HG03457 (cell line): ENCODE measurements around the gene BCAR1.
"Not testable (repeated sequence)": the region's sequence is repeated elsewhere in the genome, so short reads cannot be mapped to it uniquely, and the experiment has no call there.

Experiments
- ATAC-seq: cut with Tn5 transposase; IDR thresholded peaks from one replicate; pipeline ENCODE4 v1.9.1; 2021; ENCODE audit warnings: moderate number of reproducible peaks; ENCODE audit not compliant: unreplicated experiment

The BCAR1 gene, protein sequence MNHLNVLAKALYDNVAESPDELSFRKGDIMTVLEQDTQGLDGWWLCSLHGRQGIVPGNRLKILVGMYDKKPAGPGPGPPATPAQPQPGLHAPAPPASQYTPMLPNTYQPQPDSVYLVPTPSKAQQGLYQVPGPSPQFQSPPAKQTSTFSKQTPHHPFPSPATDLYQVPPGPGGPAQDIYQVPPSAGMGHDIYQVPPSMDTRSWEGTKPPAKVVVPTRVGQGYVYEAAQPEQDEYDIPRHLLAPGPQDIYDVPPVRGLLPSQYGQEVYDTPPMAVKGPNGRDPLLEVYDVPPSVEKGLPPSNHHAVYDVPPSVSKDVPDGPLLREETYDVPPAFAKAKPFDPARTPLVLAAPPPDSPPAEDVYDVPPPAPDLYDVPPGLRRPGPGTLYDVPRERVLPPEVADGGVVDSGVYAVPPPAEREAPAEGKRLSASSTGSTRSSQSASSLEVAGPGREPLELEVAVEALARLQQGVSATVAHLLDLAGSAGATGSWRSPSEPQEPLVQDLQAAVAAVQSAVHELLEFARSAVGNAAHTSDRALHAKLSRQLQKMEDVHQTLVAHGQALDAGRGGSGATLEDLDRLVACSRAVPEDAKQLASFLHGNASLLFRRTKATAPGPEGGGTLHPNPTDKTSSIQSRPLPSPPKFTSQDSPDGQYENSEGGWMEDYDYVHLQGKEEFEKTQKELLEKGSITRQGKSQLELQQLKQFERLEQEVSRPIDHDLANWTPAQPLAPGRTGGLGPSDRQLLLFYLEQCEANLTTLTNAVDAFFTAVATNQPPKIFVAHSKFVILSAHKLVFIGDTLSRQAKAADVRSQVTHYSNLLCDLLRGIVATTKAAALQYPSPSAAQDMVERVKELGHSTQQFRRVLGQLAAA

GRCh38 chr16:75251280-75252048, at the start of gene BCAR1:
BCAR1 (minus strand) TSS chr16:75251624; CDS start chr16:75251482, 142 bp downstream.
- ATAC-seq = peak; percentile 68

- ATAC-seq = no peak
These were observed 46.8 kb upstream of the BCAR1 start for GRCh38 chr16:75298267-75298666.

GRCh38 chr16:75296606-75297005, 45.2 kb upstream of the BCAR1 start:
- no peak for ATAC-seq

DNA sequence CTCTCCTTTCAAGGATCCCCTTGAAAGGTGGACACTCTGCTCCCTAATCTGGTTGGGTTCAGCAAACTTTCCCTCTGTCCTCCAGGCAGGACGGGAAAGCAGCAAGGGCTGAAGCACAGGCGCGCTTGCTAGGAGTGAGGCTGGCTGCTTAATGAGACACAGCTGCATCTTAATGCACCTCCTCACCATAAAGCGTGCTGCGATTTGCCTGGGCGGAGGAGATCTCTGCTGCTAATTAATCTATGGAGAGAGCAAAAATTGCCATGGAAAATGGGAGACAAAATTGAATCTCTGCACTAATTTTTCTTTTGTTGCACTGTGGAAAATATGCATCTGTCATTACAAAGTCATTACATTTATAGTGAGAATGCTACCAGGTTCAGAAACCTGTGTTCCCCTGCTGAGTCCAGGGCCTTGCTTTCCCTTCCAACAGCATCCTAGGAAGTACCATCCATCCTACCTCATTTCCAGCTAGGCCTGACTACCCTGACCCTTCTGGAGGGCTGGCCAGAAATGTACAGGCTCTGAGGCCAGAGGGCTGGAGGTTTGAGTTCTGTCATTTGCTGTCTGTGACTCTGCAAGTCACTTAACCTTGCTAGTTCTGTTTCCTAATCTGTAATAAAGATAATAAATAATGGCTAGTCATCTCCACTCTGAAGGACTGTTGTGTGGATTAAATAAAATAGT, 43.5 kb upstream of the BCAR1 start:
- ATAC-seq = no peak

DNA sequence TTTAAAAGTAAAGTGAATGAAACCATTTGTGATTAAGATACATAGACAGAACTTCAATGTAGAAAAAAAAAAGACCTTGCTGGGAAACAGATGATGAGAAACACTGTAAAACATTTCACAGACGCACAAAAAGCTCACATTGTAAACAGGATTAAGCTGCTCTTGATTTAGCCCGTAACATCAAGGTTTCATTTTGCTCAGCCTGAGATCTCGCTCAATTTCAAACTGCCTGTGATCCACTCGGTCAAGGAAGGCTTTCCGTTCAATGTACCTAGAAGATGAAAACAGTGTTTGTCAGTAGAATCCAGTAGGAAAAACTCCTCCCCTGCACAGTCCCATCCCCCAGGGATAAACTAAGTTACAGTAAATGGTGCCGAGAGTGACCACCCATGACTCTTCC, 42.3 kb upstream of the BCAR1 start:
- no peak for ATAC-seq

GRCh38 chr16:75293173-75293572, 41.7 kb upstream of the BCAR1 start:
- ATAC-seq = no peak

- no peak for ATAC-seq
These were observed 41.3 kb upstream of the BCAR1 start for GRCh38 chr16:75292691-75293090.

- no peak for ATAC-seq
These were observed 37.8 kb upstream of the BCAR1 start for GRCh38 chr16:75289189-75289588.

GRCh38 chr16:75288596-75289120, 37.2 kb upstream of the BCAR1 start:
- ATAC-seq = no peak

DNA sequence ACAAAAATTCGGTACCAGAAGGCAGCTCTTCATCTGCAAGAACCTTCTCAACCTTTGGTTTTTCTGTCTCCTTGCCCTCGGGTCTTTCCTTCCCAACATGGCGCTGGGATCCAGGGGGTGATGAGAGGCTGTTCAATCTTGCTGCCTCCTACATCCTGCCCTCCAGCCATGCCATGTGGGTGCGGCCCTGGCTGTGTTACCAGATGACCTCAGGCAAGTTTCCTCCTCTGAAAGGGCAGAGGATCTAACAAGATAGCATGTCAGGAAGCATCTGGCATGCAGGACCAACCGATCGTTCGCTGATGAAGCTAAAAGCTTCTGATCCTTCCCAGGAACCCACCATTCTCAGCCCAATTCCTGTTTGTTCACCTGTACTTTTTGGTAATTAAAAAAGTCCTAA, 36.8 kb upstream of the BCAR1 start:
- no peak for ATAC-seq

- ATAC-seq = no peak
These were observed 36.3 kb upstream of the BCAR1 start for GRCh38 chr16:75287708-75288107.

- no peak for ATAC-seq
These were observed 35.0 kb upstream of the BCAR1 start for GRCh38 chr16:75286389-75286788.

DNA sequence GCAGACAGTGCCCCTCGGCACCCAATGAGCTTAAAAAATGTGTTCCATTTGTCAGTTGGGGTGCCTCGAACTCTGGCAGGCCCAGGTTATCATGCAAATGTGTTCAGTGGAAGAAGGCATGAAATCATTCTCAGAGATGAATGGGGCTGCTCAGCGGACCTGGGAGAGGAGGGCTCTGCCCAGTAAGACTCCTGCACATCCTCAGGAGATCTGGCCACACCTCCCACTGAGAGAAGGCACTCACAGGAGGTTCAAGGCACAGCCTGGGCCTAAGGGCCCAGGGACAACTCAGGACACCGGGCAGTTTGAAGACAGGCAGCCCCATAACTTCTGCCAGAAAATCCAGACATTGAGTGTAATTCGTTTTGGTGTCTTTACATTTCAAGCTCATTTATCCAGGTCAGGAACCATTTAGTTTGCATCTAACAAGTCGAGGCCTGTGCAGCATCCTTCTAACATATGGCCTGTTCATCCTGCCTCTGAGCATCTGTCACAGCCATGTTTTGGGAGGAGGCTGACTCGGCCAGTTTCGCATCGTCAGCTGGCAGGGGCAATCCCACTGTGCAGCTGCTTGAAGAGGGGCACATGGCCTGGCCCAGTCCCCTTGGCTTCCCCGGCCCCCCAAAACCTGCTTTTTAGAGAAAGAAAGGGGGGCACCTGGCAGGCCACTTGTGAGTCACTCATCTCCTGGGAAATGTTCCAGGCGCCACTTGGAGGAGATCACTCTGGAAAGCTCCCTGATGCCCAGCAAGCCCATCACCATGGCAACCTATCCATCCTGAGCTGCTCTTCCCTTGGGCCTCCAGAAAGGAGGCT, 31.2 kb upstream of the BCAR1 start:
- ATAC-seq = no peak

- no peak for ATAC-seq
These were observed 30.4 kb upstream of the BCAR1 start for GRCh38 chr16:75281826-75282225.

GRCh38 chr16:75281009-75281408, 29.6 kb upstream of the BCAR1 start:
- ATAC-seq = not testable (repeated sequence)

- ATAC-seq = no peak
These were observed 28.9 kb upstream of the BCAR1 start for GRCh38 chr16:75280331-75280804.

GRCh38 chr16:75279305-75279704, 27.9 kb upstream of the BCAR1 start:
- ATAC-seq = no peak

GRCh38 chr16:75273054-75273925, 21.9 kb upstream of the BCAR1 start:
- ATAC-seq = no peak
